GM23338 (cell line): ENCODE data around the gene ATF1. TPM values are rescaled to one million over a fixed set of nuclear protein-coding genes. Genes with fewer than 3 reads are reported as not detected.

Experiments used
- ATAC-seq: fragments of 200-7000 bp; cut with Tn5 transposase; 3 replicates; pipeline ENCODE4 v1.9.1; 2020
- DNase-seq: peaks from one replicate; pipeline ENCODE4 v3.0.0-alpha.2; 2015; ENCODE audit warnings: low spot score
- H2AFZ ChIP-seq: fragments of 200-600 bp; sonication (generic); 2 replicates; pipeline ENCODE4 v1.8.0; 2016; ENCODE audit warnings: antibody characterized with exemption, mild to moderate bottlenecking, moderate library complexity
- H3F3A ChIP-seq: fragments of 200-600 bp; sonication (generic); replicated peaks from 2 replicates; pipeline ENCODE4 v1.8.0; 2017; ENCODE audit warnings: antibody characterized with exemption, mixed run types, low read depth
- H3K27ac ChIP-seq: fragments of 200-600 bp; sonication (generic); 2 replicates; pipeline ENCODE4 v1.6.1; 2016; ENCODE audit warnings: low read depth
- H3K27me3 ChIP-seq: fragments of 200-600 bp; sonication (generic); 2 replicates; pipeline ENCODE4 v1.8.0; 2016; ENCODE audit warnings: mild to moderate bottlenecking, mixed run types, moderate library complexity; ENCODE audit not compliant: insufficient read depth
- H3K36me3 ChIP-seq: fragments of 200-600 bp; sonication (generic); 2 replicates; pipeline ENCODE4 v1.8.0; 2016; ENCODE audit warnings: mild to moderate bottlenecking; ENCODE audit not compliant: insufficient read depth
- H3K4me1 ChIP-seq: fragments of 200-600 bp; sonication (generic); 2 replicates; pipeline ENCODE4 v1.8.0; 2016; ENCODE audit warnings: mild to moderate bottlenecking, moderate library complexity; ENCODE audit not compliant: insufficient read depth
- H3K4me2 ChIP-seq: fragments of 200-600 bp; sonication (generic); 2 replicates; pipeline ENCODE4 v1.7.1; 2017; ENCODE audit warnings: mixed run types
- H3K4me3 ChIP-seq: fragments of 200-600 bp; sonication (generic); 2 replicates; pipeline ENCODE4 v1.6.1; 2016; ENCODE audit warnings: mixed run types
- H3K79me2 ChIP-seq: fragments of 200-600 bp; sonication (generic); replicated peaks from 2 replicates; pipeline ENCODE4 v1.8.0; 2017; ENCODE audit warnings: mild to moderate bottlenecking; ENCODE audit not compliant: insufficient read depth
- H3K9me2 ChIP-seq: fragments of 200-600 bp; sonication (generic); 2 replicates; pipeline ENCODE4 v1.8.0; 2017; ENCODE audit not compliant: insufficient read depth
- H4K20me1 ChIP-seq: fragments of 200-600 bp; sonication (generic); replicated peaks from 2 replicates; pipeline ENCODE4 v1.8.0; 2017; ENCODE audit warnings: mild to moderate bottlenecking; ENCODE audit not compliant: insufficient read depth
- H3K27ac Mint-ChIP-seq: 2 replicates; pipeline ENCODE4 v1.8.0; 2020; ENCODE audit warnings: inconsistent platforms, mild to moderate bottlenecking, moderate library complexity, mixed read lengths
- H3K27me3 Mint-ChIP-seq: 3 replicates; pipeline ENCODE4 v1.8.0; 2022; ENCODE audit warnings: low read depth, mild to moderate bottlenecking, moderate library complexity, mixed read lengths, inconsistent platforms; ENCODE audit not compliant: insufficient read depth, poor library complexity
- H3K36me3 Mint-ChIP-seq: 3 replicates; pipeline ENCODE4 v1.8.0; 2021; ENCODE audit warnings: low read depth, mild to moderate bottlenecking, inconsistent platforms, moderate library complexity, mixed read lengths
- H3K4me1 Mint-ChIP-seq: 3 replicates; pipeline ENCODE4 v1.8.0; 2020; ENCODE audit warnings: mild to moderate bottlenecking, inconsistent platforms, mixed read lengths
- H3K4me3 Mint-ChIP-seq: 3 replicates; pipeline ENCODE4 v1.8.0; 2021; ENCODE audit warnings: moderate library complexity, mild to moderate bottlenecking, inconsistent platforms, mixed read lengths
- H3K9me3 Mint-ChIP-seq: 3 replicates; pipeline ENCODE4 v1.8.0; 2020; ENCODE audit warnings: moderate library complexity, mild to moderate bottlenecking, inconsistent platforms, mixed read lengths
- CREB1 ChIP-seq: fragments of 250-450 bp; sonication (Bioruptor Pico); IDR thresholded peaks from 2 replicates; pipeline ENCODE4 v1.5.0; 2020; ENCODE audit warnings: low read depth, mild to moderate bottlenecking, moderate library complexity
- ETS1 ChIP-seq: IDR thresholded peaks from 2 replicates; pipeline ENCODE4 v1.6.1; 2016; ENCODE audit warnings: antibody characterized with exemption
- JUNB ChIP-seq: IDR thresholded peaks from one replicate; pipeline ENCODE4 v1.6.1; 2016; ENCODE audit warnings: antibody characterized with exemption; ENCODE audit not compliant: unreplicated experiment
- NANOG ChIP-seq: IDR thresholded peaks from 2 replicates; pipeline ENCODE4 v1.6.1; 2016; ENCODE audit warnings: antibody characterized with exemption, borderline replicate concordance
- POLR2AphosphoS5 ChIP-seq: IDR thresholded peaks from 2 replicates; pipeline ENCODE4 v1.6.1; 2016; ENCODE audit warnings: antibody characterized with exemption, low read depth
- REST ChIP-seq: IDR thresholded peaks from one replicate; pipeline ENCODE4 v1.6.1; 2018; ENCODE audit warnings: antibody characterized with exemption; ENCODE audit not compliant: unreplicated experiment
- STAT1 ChIP-seq: IDR thresholded peaks from one replicate; pipeline ENCODE4 v1.6.1; 2016; ENCODE audit warnings: antibody characterized with exemption; ENCODE audit not compliant: unreplicated experiment
- ZNF114 ChIP-seq: fragments of 250-450 bp; sonication (Bioruptor Pico); IDR thresholded peaks from 2 replicates; pipeline ENCODE4 v1.5.0; 2020; ENCODE audit warnings: mild to moderate bottlenecking, moderate library complexity
- ZNF331 ChIP-seq: fragments of 250-450 bp; sonication (Bioruptor Pico); IDR thresholded peaks from 2 replicates; pipeline ENCODE4 v1.5.0; 2020; ENCODE audit warnings: low read depth, mild to moderate bottlenecking, moderate library complexity
- ZNF462 ChIP-seq: fragments of 250-450 bp; sonication (Bioruptor Pico); IDR thresholded peaks from 2 replicates; pipeline ENCODE4 v1.5.0; 2020; ENCODE audit warnings: mild to moderate bottlenecking, moderate library complexity
- polyA plus RNA-seq: library from polyadenylated mRNA; unstranded; fragments of >200 nt; fragmentation: Nextera tagmentation; extraction: Ambion mirVana; gene quantifications from 2 replicates; pipeline ENCODE4 v1.2.1, GENCODE V29; 2016
- total RNA-seq: library from RNA; depleted of rRNA; stranded (reverse); fragments of >200 nt; shearing (Covaris generic); gene quantifications from 2 replicates; pipeline ENCODE4 v1.2.3, GENCODE V29; 2014

Gene ATF1
- total and polyA plus RNA-seq, 2 experiments from 2014 or later: 17.5 to 22.7 TPM

- TF ChIP-seq CREB1 (CRISPR knock-in tag) (no peak), REST (no peak), NANOG (no peak)
These were observed 35.5 kb upstream of the ATF1 start (continued) for GRCh38 chr12:50728417-50728816.

- Histone ChIP-seq H3K4me1 (no peaks in the 10 kb centered on the region), H3K36me3 (peaks cover 13% of the 10 kb centered on the region)
- TF ChIP-seq ZNF462 (CRISPR knock-in tag) (no peak), ZNF114 (CRISPR knock-in tag) (no peak), ZNF331 (CRISPR knock-in tag) (no peak), ETS1 (no peak), REST (no peak), POLR2AphosphoS5 (no peak), NANOG (no peak), JUNB (no peak), STAT1 (no peak)
These were observed 35.1 kb upstream of the ATF1 start for GRCh38 chr12:50728841-50729240.

More at GRCh38 chr12:50728841-50729240, 35.1 kb upstream of the ATF1 start:
- Histone ChIP-seq H4K20me1 (no peaks in the 10 kb centered on the region; the same call in 1 of the 2 replicates), H3K27me3 (no peaks in the 10 kb centered on the region), H2AFZ (no peak overlapping the region), H3K79me2 (no peaks in the 10 kb centered on the region), H3F3A (no peaks in the 10 kb centered on the region; the same call in 1 of the 2 replicates), H3K27ac (no peak overlapping the region), H3K4me2 (no peak overlapping the region), H3K4me3 (no peak overlapping the region), H3K9me2 (no peaks in the 10 kb centered on the region)
- Mint-ChIP-seq H3K9me3 (no peaks in the 10 kb centered on the region), H3K36me3 (peaks cover 47% of the 10 kb centered on the region), H3K27ac (no peak overlapping the region), H3K4me1 (no peaks in the 10 kb centered on the region), H3K27me3 (peaks cover 3% of the 10 kb centered on the region), H3K4me3 (no peak overlapping the region)
- DNase-seq (no peak), ATAC-seq (no peak)
